HepG2 (cell line): ENCODE results near the gene NEK8. TPM values are rescaled to one million over a fixed set of nuclear protein-coding genes. Genes with fewer than 3 reads are reported as not detected.

Experiments used
- AGO1 ChIP-seq: fragments of 200-400 bp; formaldehyde crosslinking; IDR thresholded peaks from 2 replicates; pipeline ENCODE4 v1.6.1; 2017; ENCODE audit warnings: mild to moderate bottlenecking, low read depth, low read length, moderate library complexity; ENCODE audit not compliant: poor library complexity, severe bottlenecking
- ARID5B ChIP-seq: IDR thresholded peaks from 2 replicates; pipeline ENCODE4 v1.4.0; 2020; ENCODE audit warnings: mild to moderate bottlenecking, missing genetic modification reagents
- ATF1 ChIP-seq: IDR thresholded peaks from 2 replicates; pipeline ENCODE4 v1.6.1; 2016; ENCODE audit warnings: mild to moderate bottlenecking, control low read depth
- CBX1 ChIP-seq: IDR thresholded peaks from one replicate; pipeline ENCODE4 v1.6.1; 2016; ENCODE audit warnings: antibody characterized with exemption, low read depth
- CHCHD3 ChIP-seq: sonication (generic); formaldehyde crosslinking; IDR thresholded peaks from 2 replicates; pipeline ENCODE4 v1.8.0; 2022; ENCODE audit warnings: mild to moderate bottlenecking, missing genetic modification reagents, moderate library complexity
- CHD4 ChIP-seq: fragments of 200-600 bp; sonication (generic); IDR thresholded peaks from 2 replicates; pipeline ENCODE4 v1.7.0; 2017; ENCODE audit warnings: mild to moderate bottlenecking, low read length, borderline replicate concordance
- E2F2 ChIP-seq: sonication (generic); formaldehyde crosslinking; IDR thresholded peaks from 2 replicates; pipeline ENCODE4 v1.4.0; 2020; ENCODE audit warnings: missing genetic modification reagents, borderline replicate concordance
- GABPA ChIP-seq, 2 experiments: IDR thresholded peaks; 2 replicates each; pipeline ENCODE4 v1.6.1; 2011 to 2016; ENCODE audit warnings: low read depth in 2 of 2, low read length in 1 of 2, missing biosample characterization in 1 of 2, missing genetic modification characterization in 1 of 2
- GATAD1 ChIP-seq: IDR thresholded peaks from 2 replicates; pipeline ENCODE4 v1.6.1; 2016; ENCODE audit warnings: missing genetic modification reagents, missing compliant biosample characterization
- GZF1 ChIP-seq: sonication (generic); formaldehyde crosslinking; IDR thresholded peaks from 2 replicates; pipeline ENCODE4 v1.5.1; 2020; ENCODE audit warnings: mild to moderate bottlenecking, missing genetic modification reagents
- HES4 ChIP-seq: sonication (generic); formaldehyde crosslinking; IDR thresholded peaks from 2 replicates; pipeline ENCODE4 v1.9.0; 2021; ENCODE audit warnings: mild to moderate bottlenecking, missing genetic modification reagents, borderline replicate concordance
- PAWR ChIP-seq: sonication (generic); formaldehyde crosslinking; IDR thresholded peaks from 2 replicates; pipeline ENCODE4 v1.4.0; 2020; ENCODE audit warnings: missing genetic modification reagents, mild to moderate bottlenecking, borderline replicate concordance
- PLRG1 ChIP-seq: fragments of 450-650 bp; conservative IDR thresholded peaks from 2 replicates; pipeline ENCODE4 v1.6.1; 2016
- RARA ChIP-seq: IDR thresholded peaks from 2 replicates; pipeline ENCODE4 v1.6.1; 2016; ENCODE audit warnings: missing genetic modification reagents, missing compliant biosample characterization
- RBM22 ChIP-seq: fragments of 200-400 bp; formaldehyde crosslinking; optimal IDR thresholded peaks from 2 replicates; pipeline ENCODE3; 2017; ENCODE audit warnings: mild to moderate bottlenecking, low read length, moderate library complexity
- SATB2 ChIP-seq: sonication (generic); formaldehyde crosslinking; IDR thresholded peaks from 2 replicates; pipeline ENCODE4 v1.5.0; 2020; ENCODE audit warnings: missing genetic modification reagents
- SETDB1 ChIP-seq: sonication (generic); formaldehyde crosslinking; IDR thresholded peaks from 2 replicates; pipeline ENCODE4 v1.5.1; 2020; ENCODE audit warnings: missing genetic modification reagents, mild to moderate bottlenecking, borderline replicate concordance
- TMF1 ChIP-seq: sonication (generic); formaldehyde crosslinking; IDR thresholded peaks from 2 replicates; pipeline ENCODE4 v1.8.1; 2022; ENCODE audit warnings: low read depth, missing genetic modification reagents
- YEATS2 ChIP-seq: sonication (generic); formaldehyde crosslinking; IDR thresholded peaks from 2 replicates; pipeline ENCODE4 v1.4.0; 2020; ENCODE audit warnings: missing genetic modification reagents, borderline replicate concordance
- ZBTB39 ChIP-seq: sonication (generic); formaldehyde crosslinking; IDR thresholded peaks from 2 replicates; pipeline ENCODE4 v1.5.0; 2020; ENCODE audit warnings: missing genetic modification reagents
- ZFAT ChIP-seq: sonication (generic); formaldehyde crosslinking; conservative IDR thresholded peaks from 2 replicates; pipeline ENCODE4 v1.8.1; 2023; ENCODE audit warnings: missing genetic modification reagents, inconsistent platforms
- ZNF260 ChIP-seq: sonication (generic); formaldehyde crosslinking; IDR thresholded peaks from 2 replicates; pipeline ENCODE4 v1.4.0; 2020; ENCODE audit warnings: missing genetic modification reagents, low read depth, mild to moderate bottlenecking, borderline replicate concordance
- ZNF329 ChIP-seq: sonication (generic); formaldehyde crosslinking; IDR thresholded peaks from 2 replicates; pipeline ENCODE4 v1.9.0; 2021; ENCODE audit warnings: low read depth, mild to moderate bottlenecking, missing genetic modification reagents
- ZNF556 ChIP-seq: sonication (generic); formaldehyde crosslinking; IDR thresholded peaks from 2 replicates; pipeline ENCODE4 v1.4.0; 2020; ENCODE audit warnings: mild to moderate bottlenecking, missing genetic modification reagents, borderline replicate concordance
- polyA plus RNA-seq, 8 experiments: library from polyadenylated mRNA; depleted of rRNA in 3 of 8; stranded (reverse) in 7 of 8; unstranded in 1 of 8; fragments of >200 nt; fragmentation: Illumina TruSeq in 4 of 8; extraction: Trizol in 4 of 8; gene quantifications; 2 replicates each; pipeline versions ENCODE4 v1.2.1 to v1.2.3, GENCODE V29; 2011 to 2016; ENCODE audit warnings: low read depth in 4 of 8, missing spikeins in 1 of 8, mixed read lengths in 1 of 8; ENCODE audit not compliant: insufficient read depth in 1 of 8
- total RNA-seq, 5 experiments: library from RNA; depleted of rRNA; stranded (reverse); fragments of >200 nt; fragmentation: Illumina TruSeq; extraction: Trizol; gene quantifications; 2 replicates each; pipeline ENCODE4 v1.2.3, GENCODE V29; 2016; ENCODE audit warnings: low read depth in 1 of 5

The NEK8 gene
- total and polyA plus RNA-seq, 2 of the 13 experiments (the other 11 are each of a cell fraction or from before 2014, with no cell fraction given): 5.8 to 13.5 TPM

- TF ChIP-seq ZNF556 (CRISPR knock-in tag) (0 out of 2 replicates have a peak, but pooled peaks have one; percentile 30), SETDB1 (no peak), ZNF260 (no peak), ZBTB39 (no peak), CHD4 (no peak), GZF1 (no peak), ATF1 (CRISPR knock-in tag) (no peak), RBM22 (peak; percentile 92), PAWR (CRISPR knock-in tag) (no peak), GABPA (IDR thresholded peaks at IDR 0.05; ENCODE audit: low read depth, low read length) (no peak), GABPA (CRISPR knock-in tag; IDR thresholded peaks at IDR 0.05; ENCODE audit: low read depth) (no peak), RARA (CRISPR knock-in tag) (peak; percentile 45; the same call in 1 of the 2 replicates), YEATS2 (CRISPR knock-in tag) (no peak), ZFAT (no peak; the same call in 1 of the 2 replicates), CBX1 (peak; percentile 95), ARID5B (CRISPR knock-in tag) (no peak), ZNF329 (CRISPR knock-in tag) (no peak), E2F2 (CRISPR knock-in tag) (0 out of 2 replicates have a peak, but pooled peaks have one; percentile 49), AGO1 (peak; percentile 98), GATAD1 (0 out of 2 replicates have a peak, but pooled peaks have one; percentile 10), CHCHD3 (no peak), TMF1 (CRISPR knock-in tag) (peak; percentile 71; the same call in 1 of the 2 replicates), HES4 (CRISPR knock-in tag) (peak; percentile 91), PLRG1 (no peak), SATB2 (CRISPR knock-in tag) (no peak)
Measured at GRCh38 chr17:28725660-28726225, 2.8 kb upstream of the NEK8 start (continued).
